IPS-NIHi7 (cell line): ENCODE data around the gene RPL36.

Experiments used
- DNase-seq: peaks from one replicate; pipeline ENCODE4 v3.0.0; 2012; ENCODE audit warnings: mixed read lengths; ENCODE audit errors: extremely low spot score

RPL36 gene

DNA sequence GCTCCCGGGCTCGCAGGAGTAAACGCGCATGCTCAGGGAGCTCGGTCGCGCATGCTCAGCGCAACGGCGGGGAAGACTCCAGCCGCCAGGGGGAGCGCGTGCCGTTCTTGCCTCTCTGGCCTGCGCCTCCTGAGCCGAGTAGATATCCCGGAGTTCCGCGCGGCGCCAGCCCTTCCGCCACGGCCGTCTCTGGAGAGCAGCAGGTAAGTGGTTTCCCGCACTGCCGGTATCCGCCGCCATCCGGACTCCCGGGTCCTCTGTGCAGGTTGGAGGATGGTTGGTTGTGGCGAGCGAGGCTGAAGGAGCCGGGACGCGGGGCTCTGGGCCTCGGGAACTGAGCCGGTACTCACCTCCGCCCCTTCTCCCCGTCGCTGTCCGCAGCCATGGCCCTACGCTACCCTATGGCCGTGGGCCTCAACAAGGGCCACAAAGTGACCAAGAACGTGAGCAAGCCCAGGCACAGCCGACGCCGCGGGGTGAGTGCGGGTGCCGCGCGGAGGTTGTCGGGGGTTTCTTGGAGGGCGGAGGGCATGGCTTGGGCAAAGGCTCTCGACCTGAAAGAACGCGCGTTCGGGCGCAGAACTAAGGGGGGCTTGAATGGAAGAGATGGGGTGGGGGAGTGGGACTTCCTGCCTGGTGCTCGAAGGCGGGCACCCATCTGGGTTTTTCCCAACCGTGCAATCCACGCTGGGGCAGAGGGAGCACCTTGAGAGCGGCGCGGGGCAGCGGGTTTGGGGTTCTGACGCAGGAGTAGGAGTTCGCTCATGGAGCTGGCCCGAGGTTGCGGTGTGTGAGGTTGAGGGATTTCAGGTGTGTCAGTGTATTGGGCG lies at the start of gene RPL36:
Gene RPL36, plus strand, starts transcription at position 171 of the 830 bp plus-strand sequence. Its CDS starts 213 bp downstream, at position 384.
- DNase-seq, result peak; percentile 94

GRCh38 chr19:5641171-5641570 lies 48.9 kb upstream of the RPL36 start:
- no peak for DNase-seq

GRCh38 chr19:5642204-5642603 lies 47.9 kb upstream of the RPL36 start:
- DNase-seq, result no peak

- DNase-seq, result no peak
These were observed 47.0 kb upstream of the RPL36 start for GRCh38 chr19:5643060-5643459.

GRCh38 chr19:5644037-5644436 lies 46.1 kb upstream of the RPL36 start:
- no peak for DNase-seq

DNA sequence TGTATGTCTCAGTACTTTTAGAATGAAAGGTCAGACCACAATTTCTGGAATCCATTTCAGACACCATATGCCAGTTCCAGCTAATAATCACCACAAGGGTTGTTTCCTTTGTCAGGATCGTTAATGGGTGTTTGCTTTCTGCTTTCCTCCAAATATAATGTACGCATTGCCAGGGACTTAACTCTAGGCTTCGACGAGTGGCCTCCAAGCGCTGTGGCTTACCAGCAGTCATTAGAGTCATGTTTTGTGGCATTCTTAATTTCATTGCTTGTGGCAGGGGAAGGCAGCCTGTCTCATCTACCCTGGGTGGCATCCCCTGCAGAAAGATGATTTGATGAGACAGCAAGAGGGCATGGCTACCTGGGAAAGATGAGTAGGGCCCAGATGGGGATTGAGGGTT lies 44.7 kb upstream of the RPL36 start:
- no peak for DNase-seq

- DNase-seq, result no peak
These were observed 43.4 kb upstream of the RPL36 start for GRCh38 chr19:5646703-5647102.

DNA sequence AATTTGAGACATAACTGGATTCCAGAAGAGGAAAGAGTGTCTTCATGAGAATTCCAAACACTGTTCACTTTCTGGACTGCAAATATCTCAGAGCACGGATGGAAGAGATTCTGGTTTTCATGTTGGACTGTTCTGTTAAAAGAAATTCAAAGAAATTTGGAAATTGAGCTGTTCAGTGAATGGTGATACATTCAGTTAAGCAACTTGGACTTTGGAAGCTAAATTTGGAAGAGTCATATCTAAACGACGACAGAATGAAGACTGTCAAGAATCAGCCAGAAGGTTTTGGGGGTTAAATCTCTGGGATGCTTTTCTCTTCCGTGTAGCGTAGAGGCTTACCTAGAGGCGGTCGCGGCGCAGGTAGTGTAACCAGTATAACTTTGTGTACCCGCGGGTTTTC lies 41.6 kb upstream of the RPL36 start:
- no peak for DNase-seq

GRCh38 chr19:5651361-5651760 lies 38.7 kb upstream of the RPL36 start:
- no peak for DNase-seq

GRCh38 chr19:5652261-5652660 lies 37.8 kb upstream of the RPL36 start:
- no peak for DNase-seq

GRCh38 chr19:5654931-5655330 lies 35.2 kb upstream of the RPL36 start:
- no peak for DNase-seq

- no peak for DNase-seq
These were observed 34.7 kb upstream of the RPL36 start for GRCh38 chr19:5655412-5655811.

DNA sequence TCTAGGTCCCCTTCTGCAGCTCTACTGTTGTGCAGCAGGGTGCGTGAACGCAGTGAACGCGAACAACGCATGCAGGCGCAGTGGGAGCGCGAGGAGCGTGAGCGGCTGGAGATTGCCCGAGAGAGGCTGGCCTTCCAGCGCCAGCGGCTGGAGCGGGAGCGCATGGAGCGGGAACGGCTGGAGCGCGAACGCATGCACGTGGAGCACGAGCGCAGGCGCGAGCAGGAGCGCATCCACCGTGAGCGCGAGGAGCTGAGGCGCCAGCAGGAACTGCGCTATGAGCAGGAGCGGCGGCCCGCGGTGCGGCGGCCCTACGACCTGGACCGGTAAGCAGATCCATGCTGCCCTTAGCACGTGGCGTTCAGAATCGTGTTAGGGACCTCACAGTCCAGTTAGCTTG lies 28.6 kb upstream of the RPL36 start:
- no peak for DNase-seq

GRCh38 chr19:5663904-5664303 lies 26.2 kb upstream of the RPL36 start:
- no peak for DNase-seq

DNA sequence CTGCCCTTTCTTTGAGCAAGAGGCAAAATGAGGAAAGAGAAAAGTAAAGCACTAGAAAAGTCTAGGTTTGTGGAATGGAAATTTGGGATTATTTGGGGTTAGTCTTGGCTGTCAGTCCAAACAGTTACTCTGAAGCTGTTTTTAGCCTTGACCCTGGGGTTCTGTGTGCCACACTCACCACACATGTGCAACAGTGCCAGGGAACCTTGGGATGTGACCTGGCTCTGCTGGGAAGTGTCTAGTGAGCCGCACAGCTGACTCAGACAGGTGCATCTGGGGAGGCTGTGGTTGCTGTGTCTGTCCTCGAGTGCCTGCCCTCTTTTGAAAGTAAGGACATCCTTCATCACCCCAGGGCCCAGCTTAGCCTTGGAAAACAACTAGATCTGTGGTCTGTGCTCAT lies 25.6 kb upstream of the RPL36 start:
- no peak for DNase-seq

- DNase-seq, result no peak
These were observed 24.1 kb upstream of the RPL36 start for GRCh38 chr19:5665781-5666513.

DNA sequence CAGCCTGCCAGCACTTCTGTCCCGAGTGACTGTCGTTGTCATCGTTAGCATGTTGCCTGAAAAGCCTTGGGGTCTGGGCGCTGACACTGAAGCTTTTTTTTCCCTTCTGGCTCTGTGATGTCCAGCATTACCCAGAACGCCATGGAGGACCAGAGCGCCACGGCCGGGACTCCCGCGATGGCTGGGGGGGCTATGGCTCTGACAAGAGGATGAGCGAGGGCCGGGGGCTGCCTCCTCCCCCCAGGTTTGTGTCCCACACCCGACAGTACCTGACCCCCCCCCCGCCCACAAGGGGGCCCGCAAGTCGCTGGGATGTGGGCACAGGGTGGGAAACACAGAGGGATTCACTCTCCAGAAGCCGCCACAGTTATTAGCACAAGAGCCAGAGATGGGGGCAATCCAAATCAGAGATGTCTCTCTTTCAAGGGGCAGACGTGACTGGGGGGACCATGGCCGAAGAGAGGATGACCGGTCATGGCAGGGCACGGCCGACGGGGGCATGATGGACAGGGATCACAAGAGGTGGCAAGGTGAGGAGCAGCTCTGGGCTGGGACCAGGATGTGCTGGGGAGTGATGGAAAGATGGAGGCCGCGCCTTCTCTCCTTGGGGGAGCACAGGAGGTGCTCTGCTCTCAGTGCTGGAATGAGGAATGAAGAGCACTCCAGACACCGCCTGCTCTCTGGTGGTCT lies 23.0 kb upstream of the RPL36 start:
- DNase-seq, result no peak

GRCh38 chr19:5667751-5668271 lies 22.3 kb upstream of the RPL36 start:
- DNase-seq, result peak; percentile 78

- no peak for DNase-seq
These were observed 20.9 kb upstream of the RPL36 start for GRCh38 chr19:5669212-5669611.

DNA sequence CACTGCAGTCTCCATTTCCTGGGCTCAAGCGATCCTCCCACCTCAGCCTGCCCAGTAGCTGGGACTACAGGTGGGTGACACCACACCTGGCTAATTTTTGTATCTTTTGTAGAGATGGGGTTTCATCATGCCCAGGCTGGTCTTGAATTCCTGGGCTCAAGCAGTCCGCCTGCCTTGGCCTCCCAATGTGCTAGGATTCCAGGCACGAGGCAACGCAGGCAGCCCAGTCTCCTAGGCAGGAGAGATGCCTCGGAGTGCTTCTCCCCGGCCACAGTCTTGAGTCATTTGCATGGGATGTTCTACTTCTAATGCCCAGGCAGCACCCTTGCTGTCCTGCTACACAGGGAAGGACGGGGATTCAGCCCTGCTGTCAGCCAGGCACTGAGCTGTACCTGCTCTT lies 18.5 kb upstream of the RPL36 start:
- DNase-seq, result no peak

DNA sequence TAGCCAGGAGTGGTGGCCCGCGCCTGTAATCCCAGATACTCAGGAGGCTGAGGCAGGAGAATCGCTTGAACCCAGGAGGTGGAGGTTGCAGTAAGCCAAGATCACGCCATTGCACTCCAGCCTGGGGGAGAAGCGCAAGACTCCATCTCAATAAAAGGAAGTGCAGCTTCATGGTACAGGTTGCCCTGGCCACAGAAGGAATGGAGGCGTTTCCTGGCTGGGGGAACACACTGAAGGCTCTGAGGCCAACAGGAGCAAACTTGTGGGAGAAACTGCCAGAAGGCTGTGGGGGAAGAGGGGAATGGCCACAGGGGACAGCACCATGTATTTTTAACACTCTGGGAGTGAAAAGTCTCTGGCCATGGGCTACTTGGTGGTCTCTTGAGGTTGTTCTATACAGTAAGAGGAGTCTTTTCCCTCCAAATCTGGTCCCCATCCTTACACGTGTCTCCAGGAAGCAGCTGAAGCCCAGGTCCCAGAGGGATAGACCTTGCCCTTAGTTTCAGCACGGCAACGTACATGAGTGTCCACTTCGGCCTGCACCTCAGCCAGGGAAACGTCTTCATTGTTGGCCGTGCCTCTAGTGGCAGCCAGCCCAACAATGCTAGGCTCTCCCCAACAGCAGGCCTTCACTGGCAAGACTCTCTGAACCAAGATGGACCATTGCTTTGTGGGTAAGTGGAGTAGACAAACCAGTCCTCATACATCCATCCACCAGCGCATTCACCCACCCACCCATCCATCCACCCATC lies 17.2 kb upstream of the RPL36 start:
- DNase-seq, result no peak

GRCh38 chr19:5673752-5674151 lies 16.3 kb upstream of the RPL36 start:
- DNase-seq, result no peak
